Pons (tissue), 1 donor: ENCODE data around the gene ALG3.

ENCODE experiments used
- DNase-seq: peaks from one replicate; pipeline ENCODE4 v3.0.0-alpha.2; 2016; ENCODE audit warnings: low spot score

The ALG3 gene

DNA sequence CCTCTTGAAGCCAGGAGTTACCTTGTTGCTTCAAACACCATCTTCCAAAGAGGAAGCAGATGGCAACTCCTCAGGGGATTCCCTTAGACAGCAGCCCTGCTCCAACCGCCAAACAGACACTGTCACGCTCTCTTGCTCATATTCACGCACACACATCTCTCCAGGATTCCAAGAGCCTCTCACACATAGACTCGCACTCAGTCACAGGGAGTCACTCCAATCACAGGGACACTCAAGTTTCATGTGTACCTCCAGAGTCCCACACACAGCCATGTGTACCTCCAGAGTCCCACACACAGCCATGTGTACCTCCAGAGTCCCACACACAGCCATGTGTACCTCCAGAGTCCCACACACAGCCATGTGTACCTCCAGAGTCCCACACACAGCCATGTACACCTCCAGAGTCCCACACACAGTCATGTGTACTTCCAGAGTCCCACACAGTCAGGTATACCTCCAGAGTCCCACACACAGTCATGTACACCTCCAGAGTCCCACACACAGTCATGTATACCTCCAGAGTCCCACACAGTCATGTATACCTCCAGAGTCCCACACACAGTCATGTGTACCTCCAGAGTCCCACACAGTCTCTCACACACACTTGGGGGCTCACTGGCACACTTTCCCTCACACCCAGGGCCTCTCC, 13.3 kb downstream of the ALG3 start:
- DNase-seq: no peak

DNA sequence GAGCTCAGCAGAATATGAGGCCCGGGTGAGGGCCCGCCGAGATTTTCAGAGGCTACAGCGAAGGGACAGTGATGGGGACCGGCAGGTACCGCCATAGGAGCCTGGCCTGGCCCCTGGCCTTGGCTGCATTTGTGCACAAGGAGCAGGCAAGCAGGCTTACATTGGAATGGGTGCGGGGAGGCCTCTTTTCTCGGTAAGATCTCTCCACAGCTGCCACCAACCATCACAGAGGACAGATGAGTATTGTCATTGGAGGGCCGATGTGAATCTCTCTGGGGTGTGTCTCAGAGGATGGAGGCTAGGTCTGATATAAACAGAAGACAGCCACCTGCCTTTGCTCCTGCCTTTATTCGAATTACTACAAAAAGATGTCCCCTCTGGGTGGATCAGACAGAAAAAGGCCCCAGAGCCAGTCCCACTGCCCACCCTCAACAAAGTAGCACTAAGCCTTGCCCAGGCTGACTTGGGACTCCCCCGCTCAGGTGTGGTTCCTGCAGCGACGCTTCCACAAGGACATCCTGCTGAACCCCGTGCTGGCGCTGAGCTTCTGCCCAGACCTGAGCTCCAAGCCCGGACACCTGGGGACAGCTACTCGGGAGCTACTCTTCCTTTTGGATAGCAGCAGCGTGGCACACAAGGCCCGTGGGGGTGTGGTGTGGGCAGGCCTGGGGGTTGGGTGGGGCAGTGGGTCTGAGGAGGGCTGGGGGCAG, 13.9 kb downstream of the ALG3 start:
- no peak for DNase-seq

- peak; percentile 54 for DNase-seq
These were observed 14.5 kb downstream of the ALG3 start for GRCh38 chr3:184234224-184234623.

DNA sequence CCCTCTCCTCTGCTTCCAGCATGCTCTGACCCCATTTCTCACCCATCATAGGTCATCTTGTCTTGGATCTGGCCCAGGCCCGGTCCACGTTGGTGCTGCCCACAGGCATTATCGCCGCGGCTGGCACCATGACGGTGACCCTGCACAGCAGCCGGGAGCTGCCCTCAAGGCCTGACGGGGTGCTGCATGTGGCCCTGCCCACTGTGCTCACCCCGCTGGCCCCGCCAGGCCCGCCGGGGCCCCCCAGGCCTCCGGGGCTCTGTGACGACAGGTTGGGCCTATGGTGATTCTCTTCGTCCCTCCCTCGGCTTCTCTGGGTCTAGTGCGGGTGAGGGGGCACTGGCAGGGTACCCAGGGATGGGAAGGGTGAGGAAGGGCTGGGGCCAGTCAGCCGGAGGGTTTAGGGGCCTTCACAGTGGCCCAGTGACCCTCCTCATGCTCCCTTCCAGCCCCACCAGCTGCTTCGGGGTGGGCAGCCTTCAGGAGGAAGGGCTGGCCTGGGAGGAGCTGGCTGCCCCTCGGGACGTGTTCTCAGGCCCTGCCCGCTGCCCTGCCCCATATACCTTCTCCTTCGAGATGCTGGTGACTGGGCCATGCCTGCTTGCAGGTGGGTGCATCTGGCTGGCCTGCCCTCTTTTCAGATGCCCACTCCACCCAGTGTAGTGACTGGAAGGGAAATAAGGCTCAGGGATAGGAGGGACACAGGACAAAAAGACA, 15.5 kb downstream of the ALG3 start:
- no peak for DNase-seq

GRCh38 chr3:184231671-184232070, 17.1 kb downstream of the ALG3 start:
- DNase-seq: no peak

- no peak for DNase-seq
These were observed 17.9 kb downstream of the ALG3 start for GRCh38 chr3:184230603-184231528.

DNA sequence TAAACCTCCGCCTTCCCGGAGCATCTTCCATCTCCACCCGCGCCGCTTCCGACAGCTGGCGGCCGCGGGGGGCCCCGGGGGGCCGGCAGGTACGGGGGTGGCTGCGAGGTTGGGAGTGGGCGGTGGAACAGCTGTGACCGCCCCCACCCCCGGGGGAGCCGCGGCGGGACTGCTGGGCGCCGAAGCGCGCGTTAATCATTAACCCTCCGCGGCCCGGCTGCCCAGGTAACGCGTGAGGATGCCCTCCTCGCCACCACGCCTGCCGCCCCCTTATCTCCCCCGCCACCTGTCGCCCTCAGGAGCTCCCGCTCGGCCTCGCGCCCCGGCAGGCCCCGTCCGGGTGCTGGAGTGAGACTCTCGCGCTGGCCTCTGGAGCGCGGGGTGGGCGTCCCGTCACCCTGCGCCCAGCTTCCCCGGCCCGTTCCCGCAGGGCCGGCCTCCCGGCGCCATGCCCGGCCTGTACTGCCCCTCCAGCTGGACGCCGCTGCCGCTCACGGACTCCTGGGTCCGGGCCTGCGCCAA, 18.6 kb downstream of the ALG3 start:
- DNase-seq: no peak

DNA sequence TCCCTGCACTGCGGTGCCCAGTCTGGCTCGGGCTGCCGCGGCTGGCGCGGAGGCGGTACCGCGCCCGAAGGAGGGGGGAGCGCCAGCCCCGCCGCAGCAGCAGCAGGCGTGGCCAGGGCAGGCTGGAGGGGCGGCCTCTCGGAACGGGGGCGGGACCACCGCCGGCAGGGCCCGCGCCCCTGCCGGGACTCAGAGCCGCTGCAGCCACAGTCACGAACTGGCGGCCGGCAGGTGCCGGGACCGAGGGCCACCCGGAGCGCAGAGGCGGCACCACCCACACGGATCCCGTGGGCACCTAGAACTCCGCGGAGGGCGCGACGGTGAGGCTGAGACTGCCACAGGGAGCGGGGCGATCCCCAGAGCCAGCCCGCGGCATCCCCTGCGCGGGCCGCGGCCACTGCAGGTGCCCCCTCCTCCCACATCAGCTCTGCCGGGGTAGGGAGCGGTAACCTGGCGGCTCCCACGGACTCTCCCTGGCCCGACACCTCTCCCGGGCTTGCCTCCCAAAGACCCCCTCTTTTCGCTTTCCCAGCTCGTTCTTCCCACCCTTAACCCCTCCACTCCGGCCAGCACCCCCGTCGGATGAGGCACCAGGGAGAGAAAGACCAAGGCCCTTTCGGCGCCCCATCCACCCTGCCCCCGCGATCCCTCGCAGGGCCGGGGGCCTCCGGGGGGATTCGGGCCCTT, 19.2 kb downstream of the ALG3 start, which contains the start of gene VWA5B2:
VWA5B2 (plus strand) TSS at position 192 of the 687 bp plus-strand sequence. CDS start 944 bp downstream, outside the sequence.
- DNase-seq: no peak

DNA sequence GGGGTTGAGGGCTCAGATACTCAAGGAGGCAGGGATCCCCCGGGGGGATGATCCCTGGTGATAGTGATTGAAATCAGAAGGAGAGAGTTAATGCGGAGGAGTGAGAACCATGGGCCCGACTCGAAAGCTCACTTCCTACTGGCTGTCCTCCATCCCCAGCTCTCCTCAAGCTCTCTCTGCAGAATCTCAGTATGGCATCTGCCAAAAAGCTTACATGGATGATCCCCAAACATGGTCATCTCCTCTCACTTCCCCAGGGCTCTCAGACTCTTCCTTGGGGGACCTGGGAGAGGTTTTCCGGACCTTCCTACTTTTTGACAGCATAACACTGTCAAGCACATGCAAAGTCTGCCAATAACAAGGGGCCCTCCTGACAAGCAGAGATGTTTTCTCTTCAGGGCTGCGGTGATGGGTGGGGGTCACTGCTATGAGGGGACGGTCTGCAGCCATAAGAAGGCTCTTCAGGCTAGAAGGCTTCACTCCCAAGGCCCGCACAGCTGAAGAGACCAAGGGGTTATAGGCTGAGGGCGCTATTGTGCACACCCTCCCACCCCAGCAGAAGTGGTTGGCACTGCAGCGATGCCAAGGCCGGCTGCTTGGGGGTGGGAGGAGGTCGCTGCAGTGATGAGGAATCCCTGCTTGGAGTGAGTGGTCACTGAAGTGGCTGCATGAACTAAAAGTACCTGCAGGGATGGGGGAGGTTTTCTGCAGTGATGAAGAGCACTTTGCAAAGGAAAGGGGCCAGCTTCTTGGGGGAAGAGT, 20.2 kb downstream of the ALG3 start:
- no peak for DNase-seq

DNA sequence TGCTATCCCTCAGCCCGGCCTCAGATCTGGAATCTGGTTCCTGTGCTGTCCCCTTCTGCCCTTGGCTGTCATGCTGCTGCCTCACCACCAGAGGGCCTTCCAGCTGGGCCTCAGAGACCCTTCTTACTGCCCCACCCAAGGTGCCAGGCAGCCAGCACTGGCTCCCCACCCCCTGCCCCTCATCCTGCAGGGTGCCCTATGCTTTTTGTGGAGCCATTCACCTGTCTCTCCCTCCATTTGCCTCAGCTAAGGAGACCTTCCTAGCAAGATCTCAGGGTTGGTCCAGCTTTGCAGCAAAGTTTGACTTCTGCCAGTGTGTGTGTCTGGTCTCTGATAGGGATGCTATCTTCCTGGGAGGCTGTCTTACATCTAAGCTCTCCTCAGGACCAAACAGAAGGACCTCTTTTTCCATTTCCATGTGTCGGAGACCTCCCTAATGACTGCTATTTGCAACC, 21.3 kb downstream of the ALG3 start:
- DNase-seq: no peak

DNA sequence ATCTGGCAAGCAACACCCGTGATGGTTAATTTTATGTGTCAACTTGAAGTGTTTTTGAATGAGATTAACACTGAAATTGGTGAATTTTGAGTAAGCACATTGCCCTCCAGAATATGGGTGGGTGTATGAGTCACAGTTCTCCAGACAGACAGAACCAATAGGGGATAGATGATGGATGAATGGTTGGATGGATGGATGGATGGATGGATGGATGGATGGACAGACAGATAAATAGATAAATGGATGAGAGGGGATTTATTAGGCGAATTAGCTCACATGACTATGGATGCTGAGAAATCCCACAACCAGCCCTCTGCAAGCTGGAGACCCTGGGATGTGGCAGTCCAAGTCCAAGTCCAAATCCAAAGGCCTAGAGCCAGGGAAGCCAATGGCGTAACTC, 24.8 kb downstream of the ALG3 start:
- no peak for DNase-seq

GRCh38 chr3:184222521-184222920, 26.2 kb downstream of the ALG3 start:
- DNase-seq: no peak

GRCh38 chr3:184218814-184219213, 29.9 kb downstream of the ALG3 start:
- DNase-seq: no peak

- no peak for DNase-seq
These were observed 37.0 kb downstream of the ALG3 start for GRCh38 chr3:184211718-184212117.

DNA sequence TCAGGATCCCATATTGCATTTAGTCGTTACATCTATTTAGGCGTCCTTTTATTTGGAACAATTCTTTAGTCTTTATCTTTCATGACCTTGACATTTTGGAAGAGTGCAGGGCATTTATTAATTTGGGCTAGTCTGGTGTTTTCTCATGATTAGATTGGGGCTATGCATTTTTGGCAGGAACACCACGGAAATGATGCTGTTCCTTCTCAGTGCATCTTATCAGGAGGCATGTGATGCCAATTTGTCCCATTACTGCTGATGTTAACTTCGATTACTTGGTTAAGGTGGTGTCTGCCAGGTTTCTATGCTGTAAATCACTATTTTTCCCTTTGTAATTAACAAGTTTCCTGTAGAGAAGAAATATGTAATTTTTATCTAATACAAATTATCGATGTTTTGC, 37.5 kb downstream of the ALG3 start:
- no peak for DNase-seq

GRCh38 chr3:184209146-184209923, 39.4 kb downstream of the ALG3 start:
- DNase-seq: no peak

GRCh38 chr3:184203526-184203925, 45.2 kb downstream of the ALG3 start:
- DNase-seq: no peak

DNA sequence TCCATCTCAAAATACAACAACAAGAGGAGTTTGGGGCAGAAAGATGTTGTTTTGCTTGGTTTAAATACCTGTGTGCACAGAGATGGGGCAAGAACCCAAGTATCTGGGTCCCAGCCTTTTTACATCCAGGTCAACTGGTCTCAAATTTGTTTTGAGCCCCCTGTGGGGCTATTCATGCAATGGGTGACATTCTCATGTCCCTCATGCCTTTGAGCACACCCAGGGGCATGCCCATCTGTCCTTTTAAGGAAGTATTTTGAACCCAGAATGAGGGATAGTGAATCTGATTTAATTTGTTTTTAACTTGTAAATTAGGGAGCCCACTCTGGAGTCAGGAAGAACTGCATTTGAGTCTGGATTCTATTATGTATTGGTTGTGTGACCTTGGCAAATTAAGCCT, 47.9 kb downstream of the ALG3 start:
- no peak for DNase-seq

DNA sequence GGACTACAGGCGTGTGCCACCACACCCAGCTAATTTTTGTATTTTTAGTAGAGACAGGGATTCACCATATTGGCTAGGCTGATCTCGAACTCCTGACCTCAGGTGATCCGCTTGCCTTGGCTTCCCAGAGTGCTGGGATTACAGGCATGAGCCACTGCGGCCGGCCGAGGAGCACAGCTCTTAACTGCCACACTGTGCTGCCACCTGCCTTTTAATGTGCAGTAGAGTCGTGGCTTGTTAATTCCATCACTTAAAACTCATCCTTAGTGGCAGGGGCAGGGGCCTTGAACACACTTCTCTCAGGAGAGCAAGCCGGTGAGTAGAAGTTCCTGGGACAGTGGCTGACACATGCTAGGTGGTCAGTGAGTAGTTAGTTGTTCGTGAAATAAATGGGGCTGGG, 50.3 kb downstream of the ALG3 start:
- DNase-seq: no peak
